Bone marrow (tissue), 2 donors: ENCODE measurements around the gene XCL2.

Experiments
- DNase-seq, 2 donors: peaks; one replicate each; lab custom pipeline; 2025; lab: John Stamatoyannopoulos, UW

Gene XCL2

GRCh38 chr1:168513656-168514404, 30.0 kb downstream of the XCL2 start:
- DNase-seq = no peak

GRCh38 chr1:168512864-168513595, 30.8 kb downstream of the XCL2 start:
- no peak for DNase-seq

- DNase-seq = no peak
Measured at GRCh38 chr1:168509875-168510791, 33.7 kb downstream of the XCL2 start.

- no peak for DNase-seq
Measured at GRCh38 chr1:168509210-168509609, 34.6 kb downstream of the XCL2 start.

GRCh38 chr1:168507828-168508227, 36.0 kb downstream of the XCL2 start:
- DNase-seq = no peak

GRCh38 chr1:168507231-168507630, 36.6 kb downstream of the XCL2 start:
- no peak for DNase-seq

- DNase-seq = no peak
Measured at GRCh38 chr1:168506204-168506819, 37.5 kb downstream of the XCL2 start.

GRCh38 chr1:168505006-168505405, 38.8 kb downstream of the XCL2 start:
- DNase-seq = no peak

- peak; percentile 60 to 81 for DNase-seq
Measured at GRCh38 chr1:168504064-168504837, 39.5 kb downstream of the XCL2 start.

GRCh38 chr1:168499688-168500049, 44.1 kb downstream of the XCL2 start:
- DNase-seq = no peak

- DNase-seq = no peak
Measured at GRCh38 chr1:168498956-168499687, 44.7 kb downstream of the XCL2 start.

GRCh38 chr1:168498159-168498631, 45.6 kb downstream of the XCL2 start:
- no peak for DNase-seq

- DNase-seq = no peak
Measured at GRCh38 chr1:168497376-168497950, 46.3 kb downstream of the XCL2 start.

GRCh38 chr1:168491527-168492164, 52.2 kb downstream of the XCL2 start:
- DNase-seq = no peak
